ENCODE results near the gene EMC8. TPM values are rescaled to one million over a fixed set of nuclear protein-coding genes. Genes with fewer than 3 reads are reported as not detected.

EMC8 gene
- total and polyA plus RNA-seq, 10 of the 15 experiments (the other 5 are each of a cell fraction or from before 2014, with no cell fraction given), result 7.8 to 62.0 (median 33.5) TPM

DNA sequence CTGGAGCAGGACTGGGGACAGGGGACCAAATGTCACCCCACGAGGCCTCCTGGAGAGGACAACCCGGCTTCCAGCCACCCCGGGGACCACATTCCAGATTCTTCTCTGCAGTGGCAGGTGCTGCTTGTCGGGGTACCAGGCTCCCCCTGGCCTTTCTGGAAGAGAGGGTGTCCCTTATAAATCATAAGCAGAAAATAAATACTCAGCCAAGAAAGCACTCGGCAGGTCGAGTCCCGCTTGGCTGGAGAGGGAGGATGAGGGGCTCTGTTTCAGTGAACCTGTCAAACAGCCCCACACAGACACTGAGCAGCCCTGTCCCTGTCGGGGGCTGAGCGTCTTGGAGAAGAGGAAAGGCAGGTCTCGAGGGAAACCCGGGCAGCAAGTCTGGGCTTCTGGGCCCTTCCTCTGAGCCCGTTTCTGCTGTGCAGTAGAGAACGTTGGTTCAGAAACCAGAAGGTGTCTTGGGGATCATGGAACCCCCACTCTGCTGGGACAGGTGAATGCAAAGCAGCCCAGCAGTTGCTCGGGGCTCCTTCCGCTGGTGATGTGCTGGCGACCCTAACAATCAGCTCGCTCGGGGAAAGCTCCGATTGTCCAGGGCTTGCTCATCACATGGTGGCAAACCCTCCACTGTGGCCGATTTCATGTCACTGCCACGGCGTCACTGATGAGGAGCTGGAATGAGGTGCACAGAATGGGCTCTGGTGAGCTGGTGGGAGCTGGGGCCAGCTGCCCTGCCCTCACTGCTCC lies 36.8 kb upstream of the EMC8 start:
- H3K9me3 ChIP-seq (replicated peaks; ENCODE audit: control insufficient read depth, insufficient read depth, low read length), result no peaks in the 10 kb centered on the region; the same call in 2 of the 3 replicates
- ChIA-PET CTCF (interaction anchor here (0.9 kb wide), 1 partner anchor 15 kb away, joined by 3 read pairs; no protein-coding TSS in a partner anchor), SMC1A (ENCODE audit: uncharacterized antibody, unreplicated experiment) (no interaction called here), POLR2A (no interaction called here), RAD21 (ENCODE audit: unreplicated experiment) (no interaction called here)
- intact Hi-C loops (cut with micrococcal nuclease; ENCODE audit: unreplicated experiment) (no loop called here), in situ Hi-C loops (cut with MboI) (no loop called here)
- H3K27me3 ChIP-seq (replicated peaks in 1 of 2; ENCODE audit: control insufficient read depth in 2 of 2, insufficient read depth in 2 of 2, low read length in 1 of 2), result peaks cover 2 to 3% of the 10 kb centered on the region in 2 experiments; a peak in 3 of 4 replicates
- no peak for DNase-seq (ENCODE audit: low read depth, low spot score)
- no peak overlapping the region for H3K27ac ChIP-seq (ENCODE audit: control insufficient read depth, insufficient read depth)
- H3K4me1 ChIP-seq (ENCODE audit: control insufficient read depth, insufficient read depth, low read length), result peaks cover 9% of the 10 kb centered on the region
- no peak overlapping the region for H3K4me3 ChIP-seq
- no peak for ATAC-seq
- H3K36me3 ChIP-seq (ENCODE audit: control insufficient read depth in 2 of 2, insufficient read depth in 2 of 2, low read length in 1 of 2), result no peaks in the 10 kb centered on the region
- WGBS (ENCODE audit: insufficient coverage, insufficient replicate concordance, low lambda C conversion rate, missing lambda C conversion rate), result 38% methylated on average over 22 of the region's 22 CpGs
- H3K4me2 ChIP-seq (ENCODE audit: control insufficient read depth, insufficient read depth), result no peak overlapping the region
- BruUV-seq (replicated peaks), result no TSS peak
- no peak for FAIRE-seq
- no peak overlapping the region for H3K9ac ChIP-seq (ENCODE audit: control insufficient read depth, insufficient read depth, low read length)
- no peaks in the 10 kb centered on the region for H4K20me1 ChIP-seq (ENCODE audit: control insufficient read depth, insufficient read depth)
- H3K79me2 ChIP-seq (ENCODE audit: control insufficient read depth, insufficient read depth, low read length), result no peaks in the 10 kb centered on the region
- H2AFZ ChIP-seq (ENCODE audit: control insufficient read depth, low read depth, low read length), result no peak overlapping the region
- TF ChIP-seq, protein P1, sequence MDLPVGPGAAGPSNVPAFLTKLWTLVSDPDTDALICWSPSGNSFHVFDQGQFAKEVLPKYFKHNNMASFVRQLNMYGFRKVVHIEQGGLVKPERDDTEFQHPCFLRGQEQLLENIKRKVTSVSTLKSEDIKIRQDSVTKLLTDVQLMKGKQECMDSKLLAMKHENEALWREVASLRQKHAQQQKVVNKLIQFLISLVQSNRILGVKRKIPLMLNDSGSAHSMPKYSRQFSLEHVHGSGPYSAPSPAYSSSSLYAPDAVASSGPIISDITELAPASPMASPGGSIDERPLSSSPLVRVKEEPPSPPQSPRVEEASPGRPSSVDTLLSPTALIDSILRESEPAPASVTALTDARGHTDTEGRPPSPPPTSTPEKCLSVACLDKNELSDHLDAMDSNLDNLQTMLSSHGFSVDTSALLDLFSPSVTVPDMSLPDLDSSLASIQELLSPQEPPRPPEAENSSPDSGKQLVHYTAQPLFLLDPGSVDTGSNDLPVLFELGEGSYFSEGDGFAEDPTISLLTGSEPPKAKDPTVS (IDR thresholded peaks at IDR 0.05; ENCODE audit: low read depth, low read length), result no peak
- TF ChIP-seq, protein P2, sequence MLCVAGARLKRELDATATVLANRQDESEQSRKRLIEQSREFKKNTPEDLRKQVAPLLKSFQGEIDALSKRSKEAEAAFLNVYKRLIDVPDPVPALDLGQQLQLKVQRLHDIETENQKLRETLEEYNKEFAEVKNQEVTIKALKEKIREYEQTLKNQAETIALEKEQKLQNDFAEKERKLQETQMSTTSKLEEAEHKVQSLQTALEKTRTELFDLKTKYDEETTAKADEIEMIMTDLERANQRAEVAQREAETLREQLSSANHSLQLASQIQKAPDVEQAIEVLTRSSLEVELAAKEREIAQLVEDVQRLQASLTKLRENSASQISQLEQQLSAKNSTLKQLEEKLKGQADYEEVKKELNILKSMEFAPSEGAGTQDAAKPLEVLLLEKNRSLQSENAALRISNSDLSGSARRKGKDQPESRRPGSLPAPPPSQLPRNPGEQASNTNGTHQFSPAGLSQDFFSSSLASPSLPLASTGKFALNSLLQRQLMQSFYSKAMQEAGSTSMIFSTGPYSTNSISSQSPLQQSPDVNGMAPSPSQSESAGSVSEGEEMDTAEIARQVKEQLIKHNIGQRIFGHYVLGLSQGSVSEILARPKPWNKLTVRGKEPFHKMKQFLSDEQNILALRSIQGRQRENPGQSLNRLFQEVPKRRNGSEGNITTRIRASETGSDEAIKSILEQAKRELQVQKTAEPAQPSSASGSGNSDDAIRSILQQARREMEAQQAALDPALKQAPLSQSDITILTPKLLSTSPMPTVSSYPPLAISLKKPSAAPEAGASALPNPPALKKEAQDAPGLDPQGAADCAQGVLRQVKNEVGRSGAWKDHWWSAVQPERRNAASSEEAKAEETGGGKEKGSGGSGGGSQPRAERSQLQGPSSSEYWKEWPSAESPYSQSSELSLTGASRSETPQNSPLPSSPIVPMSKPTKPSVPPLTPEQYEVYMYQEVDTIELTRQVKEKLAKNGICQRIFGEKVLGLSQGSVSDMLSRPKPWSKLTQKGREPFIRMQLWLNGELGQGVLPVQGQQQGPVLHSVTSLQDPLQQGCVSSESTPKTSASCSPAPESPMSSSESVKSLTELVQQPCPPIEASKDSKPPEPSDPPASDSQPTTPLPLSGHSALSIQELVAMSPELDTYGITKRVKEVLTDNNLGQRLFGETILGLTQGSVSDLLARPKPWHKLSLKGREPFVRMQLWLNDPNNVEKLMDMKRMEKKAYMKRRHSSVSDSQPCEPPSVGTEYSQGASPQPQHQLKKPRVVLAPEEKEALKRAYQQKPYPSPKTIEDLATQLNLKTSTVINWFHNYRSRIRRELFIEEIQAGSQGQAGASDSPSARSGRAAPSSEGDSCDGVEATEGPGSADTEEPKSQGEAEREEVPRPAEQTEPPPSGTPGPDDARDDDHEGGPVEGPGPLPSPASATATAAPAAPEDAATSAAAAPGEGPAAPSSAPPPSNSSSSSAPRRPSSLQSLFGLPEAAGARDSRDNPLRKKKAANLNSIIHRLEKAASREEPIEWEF (IDR thresholded peaks at IDR 0.05; ENCODE audit: insufficient replicate concordance, low read depth, low read length), result no peak
- TF ChIP-seq, protein P3, sequence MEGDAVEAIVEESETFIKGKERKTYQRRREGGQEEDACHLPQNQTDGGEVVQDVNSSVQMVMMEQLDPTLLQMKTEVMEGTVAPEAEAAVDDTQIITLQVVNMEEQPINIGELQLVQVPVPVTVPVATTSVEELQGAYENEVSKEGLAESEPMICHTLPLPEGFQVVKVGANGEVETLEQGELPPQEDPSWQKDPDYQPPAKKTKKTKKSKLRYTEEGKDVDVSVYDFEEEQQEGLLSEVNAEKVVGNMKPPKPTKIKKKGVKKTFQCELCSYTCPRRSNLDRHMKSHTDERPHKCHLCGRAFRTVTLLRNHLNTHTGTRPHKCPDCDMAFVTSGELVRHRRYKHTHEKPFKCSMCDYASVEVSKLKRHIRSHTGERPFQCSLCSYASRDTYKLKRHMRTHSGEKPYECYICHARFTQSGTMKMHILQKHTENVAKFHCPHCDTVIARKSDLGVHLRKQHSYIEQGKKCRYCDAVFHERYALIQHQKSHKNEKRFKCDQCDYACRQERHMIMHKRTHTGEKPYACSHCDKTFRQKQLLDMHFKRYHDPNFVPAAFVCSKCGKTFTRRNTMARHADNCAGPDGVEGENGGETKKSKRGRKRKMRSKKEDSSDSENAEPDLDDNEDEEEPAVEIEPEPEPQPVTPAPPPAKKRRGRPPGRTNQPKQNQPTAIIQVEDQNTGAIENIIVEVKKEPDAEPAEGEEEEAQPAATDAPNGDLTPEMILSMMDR (IDR thresholded peaks at IDR 0.05 in 2 of 3, conservative IDR thresholded peaks at IDR 0.05 in 1 of 3; ENCODE audit: control insufficient read depth in 2 of 3, extremely low read depth in 1 of 3, insufficient read depth in 1 of 3, low read depth in 3 of 3, low read length in 3 of 3), result no peak
- TF ChIP-seq ZNF207 (IDR thresholded peaks at IDR 0.05; ENCODE audit: borderline replicate concordance) (no peak), TCF7 (IDR thresholded peaks at IDR 0.05; ENCODE audit: borderline replicate concordance) (no peak), RB1 (IDR thresholded peaks at IDR 0.05; ENCODE audit: borderline replicate concordance) (no peak), ETV6 (conservative IDR thresholded peaks at IDR 0.05 in 1 of 2, IDR thresholded peaks at IDR 0.05 in 1 of 2; ENCODE audit: borderline replicate concordance in 1 of 2, low read depth in 1 of 2) (no peak)
- TF ChIP-seq, protein P4, sequence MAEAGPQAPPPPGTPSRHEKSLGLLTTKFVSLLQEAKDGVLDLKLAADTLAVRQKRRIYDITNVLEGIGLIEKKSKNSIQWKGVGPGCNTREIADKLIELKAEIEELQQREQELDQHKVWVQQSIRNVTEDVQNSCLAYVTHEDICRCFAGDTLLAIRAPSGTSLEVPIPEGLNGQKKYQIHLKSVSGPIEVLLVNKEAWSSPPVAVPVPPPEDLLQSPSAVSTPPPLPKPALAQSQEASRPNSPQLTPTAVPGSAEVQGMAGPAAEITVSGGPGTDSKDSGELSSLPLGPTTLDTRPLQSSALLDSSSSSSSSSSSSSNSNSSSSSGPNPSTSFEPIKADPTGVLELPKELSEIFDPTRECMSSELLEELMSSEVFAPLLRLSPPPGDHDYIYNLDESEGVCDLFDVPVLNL (IDR thresholded peaks at IDR 0.05; ENCODE audit: low read depth, low read length), result no peak
- TF ChIP-seq, protein P5, sequence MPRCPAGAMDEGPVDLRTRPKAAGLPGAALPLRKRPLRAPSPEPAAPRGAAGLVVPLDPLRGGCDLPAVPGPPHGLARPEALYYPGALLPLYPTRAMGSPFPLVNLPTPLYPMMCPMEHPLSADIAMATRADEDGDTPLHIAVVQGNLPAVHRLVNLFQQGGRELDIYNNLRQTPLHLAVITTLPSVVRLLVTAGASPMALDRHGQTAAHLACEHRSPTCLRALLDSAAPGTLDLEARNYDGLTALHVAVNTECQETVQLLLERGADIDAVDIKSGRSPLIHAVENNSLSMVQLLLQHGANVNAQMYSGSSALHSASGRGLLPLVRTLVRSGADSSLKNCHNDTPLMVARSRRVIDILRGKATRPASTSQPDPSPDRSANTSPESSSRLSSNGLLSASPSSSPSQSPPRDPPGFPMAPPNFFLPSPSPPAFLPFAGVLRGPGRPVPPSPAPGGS (IDR thresholded peaks at IDR 0.05; ENCODE audit: borderline replicate concordance, insufficient read depth, low read depth, low read length, poor library complexity, severe bottlenecking), result no peak

Measured in GM12878 (cell line).